Activated T-cell treated with anti-CD3 and anti-CD28 coated beads, Interleukin-2, amount 50 U/mL, for 72 hours (primary cell): ENCODE measurements around the gene RHBDD2. TPM values are rescaled to one million over a fixed set of nuclear protein-coding genes. Genes with fewer than 3 reads are reported as not detected.
A peak's percentile ranks its signal among the peaks of the same experiment; 100 is the strongest.
"Not testable (repeated sequence)": the region's sequence is repeated elsewhere in the genome, so short reads cannot be mapped to it uniquely, and the experiment has no call there.

Source experiments
- ATAC-seq, 2 donors: fragments of 150-1000 bp; cut with Tn5 transposase; replicated peaks in 1 of 2; 2 replicates each; pipeline ENCODE4 v1.10.0; 2021; ENCODE audit warnings: moderate library complexity in 2 of 2, mild to moderate bottlenecking in 1 of 2
- DNase-seq, 2 donors: peaks; one replicate each; pipeline ENCODE4 v3.0.0; 2021 to 2022; ENCODE audit warnings: mixed read lengths in 1 of 2
- H3K27ac Mint-ChIP-seq: one replicate; pipeline ENCODE4 v1.8.0; 2022; ENCODE audit warnings: mild to moderate bottlenecking, moderate library complexity, mixed read lengths
- H3K27me3 Mint-ChIP-seq: one replicate; pipeline ENCODE4 v1.8.0; 2022; ENCODE audit warnings: low read depth, mixed read lengths
- H3K36me3 Mint-ChIP-seq, 2 donors: one replicate each; pipeline ENCODE4 v1.8.0; 2022; ENCODE audit warnings: mixed read lengths in 2 of 2, mild to moderate bottlenecking in 1 of 2; ENCODE audit not compliant: insufficient read depth in 2 of 2
- H3K4me1 Mint-ChIP-seq: one replicate; pipeline ENCODE4 v1.8.0; 2022; ENCODE audit warnings: low read depth, mixed read lengths
- H3K4me3 Mint-ChIP-seq, 2 donors: one replicate each; pipeline ENCODE4 v1.8.0; 2022; ENCODE audit warnings: mild to moderate bottlenecking in 2 of 2, mixed read lengths in 2 of 2, moderate library complexity in 2 of 2
- H3K9me3 Mint-ChIP-seq, 2 donors: one replicate each; pipeline ENCODE4 v1.8.0; 2022; ENCODE audit warnings: mixed read lengths in 2 of 2
- total RNA-seq, 2 donors: library from RNA; stranded (reverse); gene quantifications; one replicate each; pipeline ENCODE4 v1.2.3, GENCODE V29; 2022

Gene RHBDD2
- total RNA-seq, 2 donors from 2014 or later: 57.2 to 58.6 TPM

DNA sequence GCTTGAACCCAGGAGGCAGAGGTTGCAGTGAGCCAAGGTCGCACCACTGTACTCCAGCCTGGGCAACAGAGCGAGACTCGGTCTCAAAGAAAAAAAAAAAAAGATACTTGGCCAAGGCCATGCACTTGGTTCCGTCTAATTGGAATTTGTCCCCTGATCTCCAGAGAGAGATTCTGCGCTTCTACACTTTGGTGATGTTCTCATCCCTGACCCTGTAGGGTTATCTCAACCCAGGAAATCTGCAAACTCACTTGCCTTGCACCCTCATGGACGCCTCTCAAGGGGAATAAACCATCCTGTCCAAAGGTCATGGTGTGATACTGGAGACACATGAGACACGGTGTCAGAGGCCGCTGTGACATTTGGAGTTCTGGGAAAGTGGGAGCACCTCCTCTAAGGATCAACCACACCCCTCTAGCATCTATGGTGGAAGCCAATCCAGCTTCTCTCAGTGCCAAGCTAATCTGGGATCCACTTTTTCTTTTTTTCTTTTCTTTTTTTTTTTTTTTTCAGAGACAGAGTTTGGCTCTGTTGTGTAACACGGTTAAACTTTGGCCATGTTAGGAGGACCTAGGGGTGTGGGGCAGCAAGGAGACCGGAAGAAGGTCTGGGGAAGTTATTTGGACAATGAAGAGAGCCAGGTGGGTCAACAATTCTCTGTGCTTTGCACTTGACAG lies 28.3 kb downstream of the RHBDD2 start:
- no peak for DNase-seq
- no peak for ATAC-seq
- H3K36me3 Mint-ChIP-seq: no peaks in the 10 kb centered on the region

DNA sequence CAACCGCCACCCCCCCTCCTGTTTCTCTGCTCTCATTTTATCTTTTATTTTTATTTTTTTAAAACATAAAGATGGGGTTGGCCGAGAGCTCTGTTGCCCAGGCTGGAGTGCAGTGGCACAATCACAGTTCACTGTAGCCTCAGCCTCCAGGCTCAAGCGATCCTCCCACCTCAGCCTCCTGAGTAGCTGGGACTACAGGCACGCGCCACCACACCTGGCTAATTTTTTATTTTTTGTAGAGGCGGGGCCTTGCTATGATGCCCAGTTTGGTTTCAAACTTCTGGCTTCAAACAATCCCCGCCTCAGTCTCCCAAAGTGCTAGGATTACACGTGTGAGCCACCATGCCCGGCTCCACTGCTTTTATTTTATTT lies 28.8 kb downstream of the RHBDD2 start:
- not testable (repeated sequence) for DNase-seq, H3K27ac Mint-ChIP-seq, H3K4me1 Mint-ChIP-seq, H3K36me3 Mint-ChIP-seq, H3K9me3 Mint-ChIP-seq, H3K4me3 Mint-ChIP-seq, H3K27me3 Mint-ChIP-seq, ATAC-seq

More for the DNA sequence above, 28.3 kb downstream of the RHBDD2 start:
- Mint-ChIP-seq H3K4me3 (no peak overlapping the region), H3K27me3 (no peaks in the 10 kb centered on the region), H3K9me3 (no peaks in the 10 kb centered on the region), H3K27ac (no peak overlapping the region), H3K4me1 (no peaks in the 10 kb centered on the region)

DNA sequence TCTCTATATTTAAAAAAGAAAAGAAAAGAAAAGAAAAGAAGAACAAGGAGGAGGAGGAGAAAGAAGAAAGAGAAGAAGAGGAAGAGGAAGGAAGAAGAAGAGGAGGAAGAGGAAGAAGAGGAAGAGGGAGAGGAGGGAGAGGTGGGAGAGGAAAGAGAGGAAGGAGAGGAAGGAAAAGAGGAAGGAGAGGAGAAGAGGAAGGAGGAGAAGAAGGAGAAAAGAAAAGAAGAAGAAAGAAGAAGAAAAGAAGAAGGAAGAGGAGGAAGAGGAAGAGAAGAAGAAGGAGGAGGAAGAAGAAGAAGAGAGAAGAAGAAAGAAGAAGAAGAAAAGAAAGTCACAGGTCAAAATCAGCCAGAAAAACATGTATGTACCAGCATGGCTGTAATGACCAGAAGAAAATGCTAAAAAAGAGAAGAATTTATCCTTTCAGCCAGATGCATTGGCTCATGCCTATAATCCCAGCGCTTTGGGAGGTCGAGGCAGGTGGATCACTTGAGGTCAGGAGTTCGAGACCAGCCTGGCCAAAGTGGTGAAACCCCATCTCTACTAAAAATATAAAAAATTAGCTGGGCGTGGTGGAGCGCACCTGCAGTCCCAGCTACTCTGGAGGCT lies 30.8 kb downstream of the RHBDD2 start:
- DNase-seq (no peak), ATAC-seq (no peak)
- H3K27me3 Mint-ChIP-seq: no peaks in the 10 kb centered on the region
- no peaks in the 10 kb centered on the region for H3K9me3 Mint-ChIP-seq
- H3K4me3 Mint-ChIP-seq: no peak overlapping the region
- no peak overlapping the region for H3K27ac Mint-ChIP-seq
- H3K4me1 Mint-ChIP-seq: peaks cover 4% of the 10 kb centered on the region
- no peaks in the 10 kb centered on the region for H3K36me3 Mint-ChIP-seq

DNA sequence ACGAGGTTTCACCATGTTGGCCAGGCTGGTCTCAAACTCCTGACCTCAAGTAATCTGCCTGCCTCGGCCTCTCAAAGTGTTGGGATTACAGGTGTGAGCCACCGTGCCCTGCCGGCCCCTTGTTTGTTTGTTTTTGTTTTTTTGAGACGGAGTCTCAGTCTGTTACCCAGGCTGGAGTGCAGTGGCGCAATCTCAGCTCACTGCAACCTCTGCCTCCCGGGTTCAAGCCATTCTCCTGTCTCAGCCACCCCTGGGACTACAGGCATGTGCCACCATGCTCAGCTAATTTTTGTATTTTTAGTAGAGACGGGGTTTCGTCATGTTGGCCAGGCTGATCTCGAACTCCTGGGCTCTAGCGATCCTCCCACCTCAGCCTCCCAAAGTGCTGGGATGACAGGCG lies 32.4 kb downstream of the RHBDD2 start:
- not testable (repeated sequence) for H3K36me3 Mint-ChIP-seq, DNase-seq, H3K4me3 Mint-ChIP-seq, H3K9me3 Mint-ChIP-seq, H3K27me3 Mint-ChIP-seq, H3K27ac Mint-ChIP-seq, ATAC-seq
- peaks cover 11% of the 10 kb centered on the region for H3K4me1 Mint-ChIP-seq

DNA sequence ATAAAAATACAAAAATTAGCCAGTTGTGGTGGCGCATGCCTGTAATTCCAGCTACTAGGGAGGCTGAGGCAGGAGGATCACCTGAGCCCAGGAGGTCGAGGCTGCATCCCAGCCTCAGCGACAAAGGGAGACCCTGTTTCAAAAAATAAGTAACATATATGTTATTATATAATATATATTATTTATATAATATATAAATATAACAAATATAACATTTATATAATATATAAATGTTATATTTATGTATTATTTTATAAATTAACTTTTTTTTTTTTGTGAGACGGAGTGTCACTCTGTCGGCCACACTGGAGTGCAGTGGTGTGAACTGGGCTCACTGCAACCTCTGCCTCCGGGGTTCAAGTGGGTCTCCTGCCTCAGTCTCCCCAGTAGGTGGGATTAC lies 34.6 kb downstream of the RHBDD2 start:
- no peaks in the 10 kb centered on the region for H3K36me3 Mint-ChIP-seq
- peaks cover 16% of the 10 kb centered on the region for H3K4me1 Mint-ChIP-seq
- H3K4me3 Mint-ChIP-seq: peak overlapping the region in 1 of 2 donors; percentile 91
- H3K27ac Mint-ChIP-seq: no peak overlapping the region
- no peaks in the 10 kb centered on the region for H3K27me3 Mint-ChIP-seq
- no peak for ATAC-seq
- H3K9me3 Mint-ChIP-seq: no peaks in the 10 kb centered on the region
- no peak for DNase-seq

DNA sequence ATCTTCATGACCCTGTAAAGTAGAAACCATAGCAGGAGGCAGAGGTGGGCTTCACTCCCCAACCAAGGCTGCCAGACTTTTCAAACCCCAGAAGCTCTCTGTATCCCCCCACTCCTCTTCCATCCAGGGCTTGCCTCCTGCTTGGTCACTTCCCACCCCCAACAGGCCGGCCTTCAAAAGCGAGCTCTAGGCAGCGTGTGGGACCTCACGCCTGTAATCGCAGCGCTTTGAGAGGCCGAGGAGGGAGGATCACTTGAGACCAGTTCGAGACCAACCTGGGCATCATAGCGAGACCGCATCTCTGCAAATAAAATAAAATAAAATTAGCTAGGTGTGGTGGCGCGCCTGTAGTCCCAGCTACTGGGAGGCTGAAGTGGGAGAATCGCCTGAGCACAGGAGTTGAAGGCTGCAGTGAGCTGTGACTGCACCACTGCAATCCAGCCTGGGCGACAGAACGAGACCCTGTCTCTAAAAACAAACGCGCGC lies 35.4 kb downstream of the RHBDD2 start:
- ATAC-seq: no peak
- Mint-ChIP-seq H3K9me3 (no peaks in the 10 kb centered on the region), H3K4me3 (peak overlapping the region; percentile 91 to 94), H3K27ac (peak overlapping the region; percentile 46), H3K27me3 (no peaks in the 10 kb centered on the region), H3K36me3 (no peaks in the 10 kb centered on the region), H3K4me1 (peaks cover 24% of the 10 kb centered on the region)
- DNase-seq: no peak

DNA sequence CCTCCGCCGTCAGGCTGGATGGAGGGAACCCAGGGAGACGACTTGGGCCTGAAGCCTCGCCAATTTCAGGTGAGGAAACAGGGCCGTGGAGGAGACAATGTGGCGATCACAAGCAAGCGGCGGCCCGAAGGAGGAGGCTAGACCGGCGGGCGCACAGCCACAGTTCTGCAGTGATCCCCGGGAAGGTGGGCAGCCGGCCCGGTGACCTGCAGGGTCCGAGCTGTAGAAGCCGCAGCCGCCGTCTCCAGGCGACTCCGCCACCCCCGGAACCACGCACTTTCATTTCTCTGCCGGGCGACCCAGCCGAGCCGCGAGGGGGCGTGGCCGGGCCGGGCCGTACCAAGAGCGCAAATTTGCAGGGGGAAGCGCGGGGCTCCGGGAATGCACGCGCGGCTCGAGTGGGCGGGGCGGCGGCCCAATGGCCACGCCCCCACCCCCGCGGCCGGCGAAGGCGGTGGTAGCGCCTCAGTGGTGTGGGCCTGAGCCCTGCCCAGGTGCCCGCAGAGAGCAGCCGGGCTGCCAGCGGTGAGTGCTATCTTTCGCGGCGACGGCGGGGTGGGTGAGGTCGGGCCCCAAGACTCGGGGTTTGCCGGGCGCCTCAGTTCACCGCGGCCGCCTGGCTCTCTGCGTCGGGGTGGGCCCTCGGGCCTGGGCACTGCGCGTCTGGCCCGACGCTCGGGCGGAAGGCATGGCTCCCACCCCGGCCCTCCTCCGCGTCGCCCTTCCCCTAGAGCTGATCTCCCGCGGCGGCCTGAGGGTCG lies 36.0 kb downstream of the RHBDD2 start, which contains the start of gene POR:
Gene POR (plus strand): TSS at position 501 of the 761 bp plus-strand sequence. CDS start 38,847 bp downstream, outside the sequence.
- Mint-ChIP-seq H3K27me3 (no peaks in the 10 kb centered on the region), H3K36me3 (no peaks in the 10 kb centered on the region), H3K9me3 (no peaks in the 10 kb centered on the region), H3K4me1 (peaks cover 30% of the 10 kb centered on the region), H3K27ac (peak within 1 kb of the TSS; percentile 58), H3K4me3 (peak within 1 kb of the TSS; percentile 91 to 94)
- peak; percentile 92 to 93 for ATAC-seq
- DNase-seq: peak; percentile 96 to 99

DNA sequence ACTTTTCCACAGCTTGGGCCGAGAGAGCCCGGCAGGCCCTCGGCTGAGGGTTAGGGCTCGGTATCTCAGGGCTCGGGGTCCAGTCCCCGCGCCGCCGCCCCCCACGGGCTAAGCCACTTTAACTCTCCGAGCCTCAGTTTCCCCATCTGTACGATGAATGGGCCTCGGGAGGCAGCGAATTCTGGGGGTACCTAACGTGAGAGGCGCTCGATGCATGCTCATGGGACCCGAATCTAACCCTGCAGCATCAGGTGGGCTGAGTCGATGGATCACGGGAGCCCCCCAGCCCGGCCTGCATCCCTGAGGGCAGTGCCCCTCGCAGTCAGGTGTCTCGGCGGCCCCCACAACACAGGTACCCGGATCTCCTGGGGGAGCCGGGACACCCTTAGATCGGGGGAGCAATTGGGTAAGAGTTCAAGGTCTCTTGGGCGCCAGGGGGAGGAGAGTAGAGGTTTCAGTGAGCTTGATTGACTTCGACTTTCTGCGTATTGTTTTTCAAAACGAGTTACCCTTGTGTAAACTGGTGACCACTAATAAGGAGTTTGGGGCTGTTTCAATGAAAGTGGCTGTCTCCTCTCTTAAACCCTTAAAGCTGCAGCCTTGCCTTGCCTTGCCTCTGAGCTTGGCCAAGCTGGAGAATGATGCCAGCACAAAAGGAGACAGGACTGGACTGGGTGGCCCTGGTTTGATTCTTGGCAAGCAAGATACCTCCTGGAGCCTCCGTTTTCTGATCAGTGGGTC lies 36.8 kb downstream of the RHBDD2 start:
- DNase-seq (peak in 1 of 2 donors; percentile 25), ATAC-seq (no peak)
- Mint-ChIP-seq H3K36me3 (no peaks in the 10 kb centered on the region), H3K9me3 (no peaks in the 10 kb centered on the region), H3K27ac (peak overlapping the region; percentile 58), H3K4me3 (peak overlapping the region; percentile 91 to 94), H3K4me1 (peaks cover 30% of the 10 kb centered on the region), H3K27me3 (no peaks in the 10 kb centered on the region)

DNA sequence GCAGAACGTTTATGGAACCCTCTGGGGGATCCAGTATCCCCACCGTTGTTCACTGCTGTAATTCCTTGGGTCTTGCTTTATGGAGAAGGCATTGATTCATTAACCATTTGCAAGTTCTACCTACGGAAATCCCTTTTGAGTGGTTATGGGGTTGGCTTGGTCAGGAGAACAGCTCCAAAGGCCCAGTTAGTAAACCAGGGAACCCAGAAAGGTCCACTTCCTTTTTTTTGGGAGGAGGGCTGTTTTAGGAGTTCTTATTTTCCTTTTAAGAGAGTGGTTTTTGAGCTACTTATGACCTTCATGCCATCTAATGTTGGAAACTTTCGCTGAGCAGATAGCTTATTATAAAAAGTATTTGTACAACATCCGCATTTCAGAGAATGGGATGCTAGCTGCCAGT lies 37.4 kb downstream of the RHBDD2 start:
- Mint-ChIP-seq H3K36me3 (no peaks in the 10 kb centered on the region), H3K27me3 (no peaks in the 10 kb centered on the region), H3K4me1 (peaks cover 30% of the 10 kb centered on the region), H3K9me3 (no peaks in the 10 kb centered on the region), H3K4me3 (peak overlapping the region; percentile 91 to 94), H3K27ac (no peak overlapping the region)
- ATAC-seq: no peak
- DNase-seq: no peak

DNA sequence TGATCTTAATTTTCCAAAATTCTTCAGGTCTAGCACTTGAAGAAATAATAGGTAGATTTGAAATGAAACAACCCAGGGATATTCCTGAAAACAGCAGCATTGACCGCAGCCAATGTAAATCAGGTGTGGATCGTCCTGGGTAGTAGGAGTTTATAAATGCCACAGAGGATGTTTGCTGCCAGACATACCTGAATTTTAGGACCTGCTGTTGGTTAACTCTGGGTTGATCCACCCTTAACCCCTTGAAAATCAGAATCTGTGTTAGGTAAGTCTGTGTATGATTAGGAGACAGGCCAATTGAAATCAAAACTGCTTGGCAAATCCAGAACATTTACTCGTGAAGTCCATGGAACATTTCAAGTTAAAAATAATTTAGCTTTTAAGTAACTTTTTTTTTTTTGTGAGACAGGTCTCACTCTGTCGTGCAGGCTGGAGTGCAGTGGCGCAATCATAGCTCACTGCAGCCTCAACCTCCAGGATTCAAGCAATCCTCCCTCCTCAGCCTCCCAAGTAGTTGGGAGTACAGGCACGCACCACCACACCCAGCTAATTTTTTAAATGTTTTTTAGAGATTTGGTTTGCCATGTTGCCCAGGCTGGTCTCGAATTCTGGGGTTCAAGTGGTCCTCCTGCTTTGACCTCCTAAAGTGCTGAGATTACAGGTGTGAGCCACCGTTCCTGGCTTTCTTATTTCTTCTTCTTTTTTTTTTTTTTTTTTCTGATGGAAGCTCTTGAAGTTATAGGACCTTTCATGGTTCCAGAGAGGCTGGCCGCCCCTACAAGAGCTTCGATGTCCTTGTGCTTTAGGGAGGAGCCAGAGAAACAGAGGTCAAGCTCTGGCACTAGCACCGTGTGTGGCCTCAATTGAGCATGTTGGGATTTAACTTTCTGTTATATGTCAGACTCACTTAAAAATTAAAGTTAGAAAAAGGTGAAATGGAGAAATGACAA lies 38.1 kb downstream of the RHBDD2 start:
- H3K4me1 Mint-ChIP-seq: peaks cover 36% of the 10 kb centered on the region
- H3K36me3 Mint-ChIP-seq: no peaks in the 10 kb centered on the region
- ATAC-seq: no peak
- H3K27ac Mint-ChIP-seq: no peak overlapping the region
- no peaks in the 10 kb centered on the region for H3K9me3 Mint-ChIP-seq
- H3K27me3 Mint-ChIP-seq: no peaks in the 10 kb centered on the region
- DNase-seq: no peak
- H3K4me3 Mint-ChIP-seq: peak overlapping the region in 1 of 2 donors; percentile 94

DNA sequence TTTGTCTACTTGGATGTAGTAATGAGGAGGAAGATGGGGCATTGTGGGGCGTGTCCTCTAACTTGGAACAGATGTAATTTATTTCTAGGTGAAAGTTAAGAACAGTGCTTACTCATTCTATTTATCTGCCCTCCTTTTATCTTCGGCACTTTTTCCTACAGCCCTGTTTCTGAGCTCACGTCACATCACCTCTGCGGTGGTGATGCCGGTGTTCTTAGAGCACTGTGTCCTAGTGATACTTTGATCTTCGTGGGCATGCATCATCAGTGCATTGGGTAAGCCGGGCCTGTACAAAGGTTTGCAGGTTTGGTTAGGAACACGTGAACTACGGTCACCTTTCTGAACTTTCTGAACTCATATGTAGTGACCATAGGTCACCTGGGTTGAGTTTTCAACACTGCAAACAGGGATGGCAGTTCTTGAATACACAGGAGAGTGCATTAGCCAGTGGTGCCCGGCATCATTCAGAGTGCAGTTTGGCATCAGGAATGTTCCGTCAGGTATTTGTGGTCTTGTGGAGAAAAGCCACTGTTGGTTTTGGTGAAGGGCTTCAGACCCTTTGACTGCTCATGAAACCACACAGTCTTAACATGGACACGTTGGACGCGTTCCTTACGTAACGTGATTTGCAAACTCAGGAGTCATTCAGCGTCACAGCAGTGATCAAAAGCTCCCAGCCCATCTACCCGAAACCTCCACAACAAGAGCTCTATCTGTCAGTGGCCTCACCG lies 41.8 kb downstream of the RHBDD2 start:
- no peak overlapping the region for H3K27ac Mint-ChIP-seq
- ATAC-seq: peak; percentile 91 to 93
- H3K4me1 Mint-ChIP-seq: peaks cover 32% of the 10 kb centered on the region
- H3K36me3 Mint-ChIP-seq: no peaks in the 10 kb centered on the region
- H3K27me3 Mint-ChIP-seq: no peaks in the 10 kb centered on the region
- no peak overlapping the region for H3K4me3 Mint-ChIP-seq
- no peaks in the 10 kb centered on the region for H3K9me3 Mint-ChIP-seq
- peak; percentile 45 to 53 for DNase-seq
